ENCODE data around the gene CFL1. TPM values are rescaled to one million over a fixed set of nuclear protein-coding genes. Genes with fewer than 3 reads are reported as not detected.

CFL1 gene
- total RNA-seq, 1 experiment from 2014 or later: 960 TPM

GRCh38 chr11:65871811-65872548, 14.0 kb upstream of the CFL1 start:
- Mint-ChIP-seq H3K4me3 (ENCODE audit: unreplicated experiment) (peak overlapping the region; percentile 29), H3K36me3 (ENCODE audit: insufficient read depth, unreplicated experiment) (peaks cover 30% of the 10 kb centered on the region), H3K9me3 (ENCODE audit: unreplicated experiment) (no peaks in the 10 kb centered on the region), H3K4me1 (ENCODE audit: low read depth, unreplicated experiment) (peaks cover 6% of the 10 kb centered on the region), H3K27me3 (ENCODE audit: insufficient read depth, unreplicated experiment) (no peaks in the 10 kb centered on the region), H3K27ac (ENCODE audit: unreplicated experiment) (peak overlapping the region; percentile 9)
- Histone ChIP-seq H3K4me1 (0 out of 2 replicates have a peak, but pooled peaks cover 3% of the 10 kb centered on the region), H3K27me3 (replicated peaks; ENCODE audit: control insufficient read depth, insufficient read depth, low read length) (no peaks in the 10 kb centered on the region), H3K9me3 (no peaks in the 10 kb centered on the region), H3K4me3 (ENCODE audit: low read depth, low read length) (no peak overlapping the region), H3K36me3 (ENCODE audit: control insufficient read depth, insufficient read depth, low read length) (no peaks in the 10 kb centered on the region)
- ChIA-PET CTCF (interaction anchor here (0.6 to 4.3 kb wide), 4 partner anchors 12 to 152 kb away, joined by 3 to 39 read pairs (median 22); partner anchors contain the start of genes FIBP, MUS81 and RNASEH2C), POLR2A (interaction anchor here (0.6 to 1.9 kb wide), 2 partner anchors 12 to 30 kb away, joined by 4 to 10 read pairs; partner anchors contain the start of gene MUS81)
- intact Hi-C loops (cut with micrococcal nuclease; ENCODE audit: unreplicated experiment): no loop called here
- DNase-seq: no peak
- no peak for TF ChIP-seq CTCF (IDR thresholded peaks at IDR 0.05; ENCODE audit: insufficient read depth in 1 of 2, low read depth in 1 of 2, low read length in 1 of 2, severe bottlenecking in 1 of 2, unreplicated experiment in 1 of 2)
- BruUV-seq (replicated peaks): no TSS peak

- BruUV-seq (replicated peaks): no TSS peak
- H3K4me1 Mint-ChIP-seq (ENCODE audit: low read depth, unreplicated experiment): peaks cover 6% of the 10 kb centered on the region
- peak overlapping the region; percentile 9 for H3K27ac Mint-ChIP-seq (ENCODE audit: unreplicated experiment)
- no peak for TF ChIP-seq CTCF (IDR thresholded peaks at IDR 0.05; ENCODE audit: insufficient read depth in 1 of 2, low read depth in 1 of 2, low read length in 1 of 2, severe bottlenecking in 1 of 2, unreplicated experiment in 1 of 2)
- no peaks in the 10 kb centered on the region for H3K9me3 Mint-ChIP-seq (ENCODE audit: unreplicated experiment)
- no peaks in the 10 kb centered on the region for H3K9me3 ChIP-seq
- H3K36me3 Mint-ChIP-seq (ENCODE audit: insufficient read depth, unreplicated experiment): peaks cover 30% of the 10 kb centered on the region
- H3K27me3 Mint-ChIP-seq (ENCODE audit: insufficient read depth, unreplicated experiment): no peaks in the 10 kb centered on the region
- DNase-seq: no peak
- 0 out of 2 replicates have a peak, but pooled peaks cover 3% of the 10 kb centered on the region for H3K4me1 ChIP-seq
- CTCF ChIA-PET: interaction anchor here (0.6 to 4.3 kb wide), 4 partner anchors 11 to 151 kb away, joined by 3 to 39 read pairs (median 22); partner anchors contain the start of genes FIBP, MUS81 and RNASEH2C
- POLR2A ChIA-PET: interaction anchor here (0.5 to 1.9 kb wide), 4 partner anchors 11 to 1110 kb away, joined by 3 to 10 read pairs (median 4); partner anchors contain the start of genes KAT5 and MUS81
- intact Hi-C loops (cut with micrococcal nuclease; ENCODE audit: unreplicated experiment): no loop called here
- H3K4me3 Mint-ChIP-seq (ENCODE audit: unreplicated experiment): no peak overlapping the region
- no peak overlapping the region for H3K4me3 ChIP-seq (ENCODE audit: low read depth, low read length)
- H3K27me3 ChIP-seq (replicated peaks; ENCODE audit: control insufficient read depth, insufficient read depth, low read length): no peaks in the 10 kb centered on the region
- H3K36me3 ChIP-seq (ENCODE audit: control insufficient read depth, insufficient read depth, low read length): no peaks in the 10 kb centered on the region
Observed at GRCh38 chr11:65870706-65871681, 13.0 kb upstream of the CFL1 start.

- Mint-ChIP-seq H3K4me1 (ENCODE audit: low read depth, unreplicated experiment) (peaks cover 6% of the 10 kb centered on the region), H3K27me3 (ENCODE audit: insufficient read depth, unreplicated experiment) (no peaks in the 10 kb centered on the region), H3K27ac (ENCODE audit: unreplicated experiment) (peak overlapping the region; percentile 9), H3K9me3 (ENCODE audit: unreplicated experiment) (no peaks in the 10 kb centered on the region), H3K4me3 (ENCODE audit: unreplicated experiment) (no peak overlapping the region), H3K36me3 (ENCODE audit: insufficient read depth, unreplicated experiment) (peaks cover 35% of the 10 kb centered on the region)
- TF ChIP-seq CTCF (IDR thresholded peaks at IDR 0.05; ENCODE audit: insufficient read depth in 1 of 2, low read depth in 1 of 2, low read length in 1 of 2, severe bottlenecking in 1 of 2, unreplicated experiment in 1 of 2): no peak
- no peak for DNase-seq
- H3K4me1 ChIP-seq: 0 out of 2 replicates have a peak, but pooled peaks cover 3% of the 10 kb centered on the region
- H3K4me3 ChIP-seq (ENCODE audit: low read depth, low read length): no peak overlapping the region
- POLR2A ChIA-PET: interaction anchor here (1.9 kb wide), 1 partner anchor 10 kb away, joined by 10 read pairs; the partner anchor contains the start of gene MUS81
- H3K36me3 ChIP-seq (ENCODE audit: control insufficient read depth, insufficient read depth, low read length): no peaks in the 10 kb centered on the region
- CTCF ChIA-PET: interaction anchor here (2.3 to 4.3 kb wide), 3 partner anchors 10 to 18 kb away, joined by 11 to 39 read pairs (median 37); partner anchors contain the start of genes FIBP and MUS81
- no TSS peak for BruUV-seq (replicated peaks)
- no peaks in the 10 kb centered on the region for H3K9me3 ChIP-seq
- no peaks in the 10 kb centered on the region for H3K27me3 ChIP-seq (replicated peaks; ENCODE audit: control insufficient read depth, insufficient read depth, low read length)
- intact Hi-C loops (cut with micrococcal nuclease; ENCODE audit: unreplicated experiment): no loop called here
Observed at GRCh38 chr11:65870307-65870658, 12.3 kb upstream of the CFL1 start.

Measured in Caco-2 (cell line).